Peyer's patch (tissue), 4 donors: ENCODE data around the gene ABLIM2. TPM values are rescaled to one million over a fixed set of nuclear protein-coding genes. Genes with fewer than 3 reads are reported as not detected.

Source experiments
- DNase-seq, 3 donors: peaks; one replicate each; pipeline ENCODE4 v3.0.0-alpha.2; 2017 to 2019
- H3K27ac ChIP-seq, 4 donors: fragments of 200-600 bp; sonication (generic); one replicate each; pipeline ENCODE4 v1.5.1; 2016 to 2019
- H3K27me3 ChIP-seq, 2 donors: fragments of 200-600 bp; sonication (generic); one replicate each; pipeline ENCODE4 v1.5.1; 2019
- H3K36me3 ChIP-seq, 3 donors: fragments of 200-600 bp; sonication (generic); one replicate each; pipeline ENCODE4 v1.5.1; 2016 to 2019
- H3K4me1 ChIP-seq, 4 donors: fragments of 200-600 bp; sonication (generic); one replicate each; pipeline ENCODE4 v1.5.1; 2016 to 2019
- H3K4me3 ChIP-seq, 4 donors: fragments of 200-600 bp; sonication (generic); 1 replicate in 3 of 4; 2 replicates in 1 of 4; pipeline ENCODE4 v1.5.1; 2016 to 2019; ENCODE audit warnings: mild to moderate bottlenecking in 1 of 4
- H3K9me3 ChIP-seq, 4 donors: fragments of 200-600 bp; sonication (generic); one replicate each; pipeline ENCODE4 v1.5.1; 2016 to 2019; ENCODE audit warnings: mild to moderate bottlenecking in 1 of 4
- POLR2A ChIP-seq, 2 donors: fragments of 450-650 bp; IDR thresholded peaks; one replicate each; pipeline ENCODE4 v1.5.1; 2017; ENCODE audit warnings: antibody characterized with exemption in 2 of 2, mild to moderate bottlenecking in 2 of 2, moderate library complexity in 2 of 2
- total RNA-seq, 4 donors: library from RNA; depleted of rRNA; stranded (reverse); fragments of >200 nt; gene quantifications; one replicate each; pipeline ENCODE4 v1.1.0, GENCODE V29; 2016
- TF ChIP-seq, protein P1 (sequence below), 6 experiments: fragments of 450-650 bp in 4 of 6; fragments of 200-600 bp in 2 of 6; sonication (generic) in 1 of 6; IDR thresholded peaks; one replicate each; pipeline ENCODE4 v1.5.1; 2017 to 2019; ENCODE audit warnings: antibody characterized with exemption in 6 of 6, mild to moderate bottlenecking in 3 of 6, moderate library complexity in 1 of 6

ABLIM2 gene
- total RNA-seq, 4 donors from 2014 or later = 9.0 to 24.2 (median 11.7) TPM

DNA sequence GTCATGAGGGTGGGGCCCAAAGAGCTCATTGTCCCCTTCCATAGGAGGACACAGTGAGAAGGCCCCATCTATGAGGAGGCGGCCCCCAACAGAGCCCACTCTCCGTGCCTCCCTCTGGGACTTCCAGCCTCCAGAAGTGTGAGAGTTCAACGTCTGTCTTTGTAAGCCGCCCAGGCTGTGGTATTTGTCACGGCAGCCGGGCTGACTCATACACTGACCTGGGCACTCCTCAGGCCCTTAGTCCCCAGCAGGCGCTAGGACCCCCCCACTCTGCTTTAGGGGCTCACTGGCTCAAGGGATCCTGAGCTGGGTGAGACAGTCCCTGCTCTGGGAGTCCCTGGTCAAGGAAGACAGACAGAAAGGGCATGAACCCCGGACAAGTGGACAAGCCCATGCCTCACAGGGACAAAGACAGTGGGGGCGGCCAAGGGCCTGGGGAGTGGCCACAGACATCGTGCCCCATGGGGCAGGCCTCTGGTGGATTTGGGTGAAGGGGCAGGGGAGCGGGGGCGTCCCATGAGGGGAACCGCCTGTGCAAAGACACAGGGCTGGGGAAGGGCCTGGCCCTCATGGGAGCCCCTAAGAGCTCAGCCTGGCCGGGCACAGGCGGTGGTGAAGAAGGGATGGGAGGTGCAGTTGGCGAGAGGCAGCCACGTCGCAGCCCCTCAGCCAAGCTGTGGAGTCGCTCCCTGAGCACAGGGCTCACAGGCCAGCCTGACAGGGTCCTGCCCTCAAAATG lies 21.5 kb downstream of the ABLIM2 start:
- Histone ChIP-seq H3K27ac (no peak overlapping the region), H3K36me3 (no peaks in the 10 kb centered on the region), H3K27me3 (no peaks in the 10 kb centered on the region), H3K4me1 (no peaks in the 10 kb centered on the region), H3K9me3 (no peaks in the 10 kb centered on the region), H3K4me3 (no peak overlapping the region)
- DNase-seq = no peak
- TF ChIP-seq, protein P1, sequence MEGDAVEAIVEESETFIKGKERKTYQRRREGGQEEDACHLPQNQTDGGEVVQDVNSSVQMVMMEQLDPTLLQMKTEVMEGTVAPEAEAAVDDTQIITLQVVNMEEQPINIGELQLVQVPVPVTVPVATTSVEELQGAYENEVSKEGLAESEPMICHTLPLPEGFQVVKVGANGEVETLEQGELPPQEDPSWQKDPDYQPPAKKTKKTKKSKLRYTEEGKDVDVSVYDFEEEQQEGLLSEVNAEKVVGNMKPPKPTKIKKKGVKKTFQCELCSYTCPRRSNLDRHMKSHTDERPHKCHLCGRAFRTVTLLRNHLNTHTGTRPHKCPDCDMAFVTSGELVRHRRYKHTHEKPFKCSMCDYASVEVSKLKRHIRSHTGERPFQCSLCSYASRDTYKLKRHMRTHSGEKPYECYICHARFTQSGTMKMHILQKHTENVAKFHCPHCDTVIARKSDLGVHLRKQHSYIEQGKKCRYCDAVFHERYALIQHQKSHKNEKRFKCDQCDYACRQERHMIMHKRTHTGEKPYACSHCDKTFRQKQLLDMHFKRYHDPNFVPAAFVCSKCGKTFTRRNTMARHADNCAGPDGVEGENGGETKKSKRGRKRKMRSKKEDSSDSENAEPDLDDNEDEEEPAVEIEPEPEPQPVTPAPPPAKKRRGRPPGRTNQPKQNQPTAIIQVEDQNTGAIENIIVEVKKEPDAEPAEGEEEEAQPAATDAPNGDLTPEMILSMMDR (IDR thresholded peaks at IDR 0.05) = no peak

DNA sequence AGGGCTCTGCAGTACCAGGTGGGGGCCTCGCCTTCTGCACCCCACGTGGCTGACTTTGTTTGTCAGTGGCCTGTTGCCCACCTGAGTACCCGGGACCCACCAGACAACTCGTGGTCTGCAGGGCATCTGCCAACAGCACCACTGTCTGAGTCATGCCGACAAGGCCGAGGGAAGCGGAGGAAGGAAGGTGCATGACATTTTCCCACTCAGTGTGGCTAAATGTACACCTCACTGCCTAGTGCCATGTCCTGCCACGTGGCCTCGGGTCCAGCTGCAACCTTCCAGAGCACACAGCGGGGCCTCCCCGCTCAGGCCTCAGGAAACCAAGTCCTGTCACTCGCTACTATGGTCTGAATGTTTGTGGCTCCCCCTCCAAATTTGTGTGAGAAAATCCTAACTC lies 22.1 kb downstream of the ABLIM2 start:
- Histone ChIP-seq H3K9me3 (no peaks in the 10 kb centered on the region), H3K27ac (no peak overlapping the region), H3K4me1 (no peaks in the 10 kb centered on the region), H3K36me3 (no peaks in the 10 kb centered on the region), H3K4me3 (no peak overlapping the region), H3K27me3 (no peaks in the 10 kb centered on the region)
- no peak for DNase-seq
- TF ChIP-seq POLR2A (IDR thresholded peaks at IDR 0.05) = no peak
- TF ChIP-seq, protein P1 (IDR thresholded peaks at IDR 0.05) = no peak

DNA sequence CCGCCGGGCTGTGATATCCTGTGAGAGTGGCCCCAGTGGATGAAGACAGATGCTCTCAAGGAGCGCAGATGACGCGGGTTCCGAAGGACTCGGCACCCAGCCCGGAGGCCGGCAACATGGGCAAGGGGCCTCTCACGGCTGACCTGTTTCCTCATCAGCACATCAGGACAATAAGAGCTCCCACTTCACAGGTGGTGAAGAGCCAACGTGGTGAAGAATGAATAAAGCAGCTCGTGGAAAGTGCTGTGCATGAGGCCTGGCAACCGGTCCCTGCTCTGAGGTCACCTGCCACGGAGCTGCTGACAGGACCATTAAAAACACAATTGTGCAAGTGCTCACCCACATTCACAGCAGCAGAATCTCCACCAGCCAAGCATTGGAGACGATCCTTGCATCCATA lies 22.9 kb downstream of the ABLIM2 start:
- no peak for TF ChIP-seq POLR2A (IDR thresholded peaks at IDR 0.05)
- TF ChIP-seq, protein P1 (IDR thresholded peaks at IDR 0.05) = no peak

DNA sequence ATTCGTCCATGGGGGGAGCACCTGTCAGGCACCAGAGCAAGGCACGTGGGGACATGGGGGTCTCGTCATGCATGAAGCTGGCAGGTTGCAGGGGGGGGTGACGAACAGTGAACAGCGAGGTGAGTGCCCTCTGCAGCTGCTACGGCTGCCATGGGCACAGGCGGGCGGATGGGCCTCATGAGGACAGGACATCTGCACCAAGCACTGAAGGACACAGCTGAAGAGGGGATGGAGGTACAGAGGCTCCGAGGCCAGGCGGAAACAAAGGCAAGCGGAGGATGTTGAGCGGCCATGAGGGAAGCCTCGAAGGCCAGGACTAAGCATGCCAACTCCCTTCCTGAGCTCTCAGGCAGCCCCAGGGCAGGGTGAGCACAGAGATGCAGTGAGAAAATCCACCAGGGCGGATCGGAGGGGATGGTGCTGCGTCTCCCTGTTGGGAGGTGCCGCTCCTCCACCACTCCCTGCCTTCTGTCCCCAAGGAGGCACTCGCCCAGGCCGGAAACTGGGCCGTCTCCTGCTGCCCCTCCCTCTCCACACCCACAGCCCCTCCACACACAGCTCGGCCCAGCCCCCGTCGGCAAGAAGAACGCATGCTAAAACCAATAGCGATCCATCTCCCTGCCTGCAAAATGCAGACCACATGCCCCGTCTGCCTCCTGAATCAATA lies 24.6 kb downstream of the ABLIM2 start:
- TF ChIP-seq, protein P1 (IDR thresholded peaks at IDR 0.05) = no peak
- no peak for TF ChIP-seq POLR2A (IDR thresholded peaks at IDR 0.05)
- Histone ChIP-seq H3K36me3 (no peaks in the 10 kb centered on the region), H3K4me1 (no peaks in the 10 kb centered on the region), H3K4me3 (no peak overlapping the region), H3K9me3 (no peaks in the 10 kb centered on the region), H3K27ac (no peak overlapping the region), H3K27me3 (no peaks in the 10 kb centered on the region)
- DNase-seq = no peak

More for the DNA sequence above, 22.9 kb downstream of the ABLIM2 start:
- H3K27ac ChIP-seq = no peak overlapping the region
- H3K36me3 ChIP-seq = no peaks in the 10 kb centered on the region
- H3K9me3 ChIP-seq = no peaks in the 10 kb centered on the region
- H3K27me3 ChIP-seq = no peaks in the 10 kb centered on the region
- H3K4me3 ChIP-seq = no peak overlapping the region
- DNase-seq = no peak
- no peaks in the 10 kb centered on the region for H3K4me1 ChIP-seq

DNA sequence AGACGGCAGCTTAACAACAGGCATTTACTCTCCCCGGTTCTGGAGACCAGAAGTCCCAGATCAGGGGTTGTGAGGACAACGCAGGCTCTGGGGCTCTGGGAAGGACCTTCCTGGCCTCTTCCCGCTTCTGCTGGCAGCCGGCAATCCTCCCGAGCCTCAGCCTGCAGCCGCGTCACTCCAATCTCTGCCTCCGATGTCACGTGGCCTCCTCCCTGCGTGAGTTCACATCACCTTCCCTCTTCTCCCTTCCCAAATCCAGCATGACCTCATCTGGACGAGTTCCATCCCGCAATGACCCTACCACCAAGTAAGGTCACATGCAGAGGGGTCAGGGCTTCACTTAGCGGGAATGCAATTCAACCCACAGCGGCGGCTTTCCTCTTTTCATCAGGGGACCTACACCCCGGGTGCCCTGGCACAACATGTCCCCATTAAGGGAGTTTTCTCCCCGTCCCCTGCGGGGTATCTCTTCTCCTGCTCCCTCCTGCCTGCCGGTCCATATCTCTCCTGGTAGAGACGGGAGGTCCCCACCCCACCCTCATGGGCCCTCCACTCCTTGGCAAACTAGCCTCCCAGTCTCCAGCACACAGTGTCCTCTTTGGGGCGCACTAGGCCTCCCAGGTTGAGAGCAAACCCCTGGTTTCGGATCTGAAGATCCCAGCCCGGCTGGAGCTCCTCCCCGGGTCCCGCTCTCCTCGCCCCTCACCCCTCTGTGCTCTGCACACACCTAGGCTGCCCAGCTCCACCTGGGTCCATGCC lies 25.5 kb downstream of the ABLIM2 start:
- no peak for DNase-seq
- TF ChIP-seq, protein P1 (IDR thresholded peaks at IDR 0.05) = no peak
- no peak for TF ChIP-seq POLR2A (IDR thresholded peaks at IDR 0.05)
- Histone ChIP-seq H3K4me1 (no peaks in the 10 kb centered on the region), H3K27me3 (no peaks in the 10 kb centered on the region), H3K9me3 (no peaks in the 10 kb centered on the region), H3K27ac (no peak overlapping the region), H3K36me3 (no peaks in the 10 kb centered on the region), H3K4me3 (no peak overlapping the region)
